GM12873 (cell line): ENCODE measurements around the gene KDM5B.

ENCODE experiments used
- TF ChIP-seq, protein P1 (sequence below): IDR thresholded peaks from 2 replicates; pipeline ENCODE4 v1.5.1; 2012; ENCODE audit warnings: low read depth, mild to moderate bottlenecking, moderate library complexity, low read length, control low read depth; ENCODE audit not compliant: insufficient read depth; ENCODE audit errors: missing control alignments

KDM5B gene

DNA sequence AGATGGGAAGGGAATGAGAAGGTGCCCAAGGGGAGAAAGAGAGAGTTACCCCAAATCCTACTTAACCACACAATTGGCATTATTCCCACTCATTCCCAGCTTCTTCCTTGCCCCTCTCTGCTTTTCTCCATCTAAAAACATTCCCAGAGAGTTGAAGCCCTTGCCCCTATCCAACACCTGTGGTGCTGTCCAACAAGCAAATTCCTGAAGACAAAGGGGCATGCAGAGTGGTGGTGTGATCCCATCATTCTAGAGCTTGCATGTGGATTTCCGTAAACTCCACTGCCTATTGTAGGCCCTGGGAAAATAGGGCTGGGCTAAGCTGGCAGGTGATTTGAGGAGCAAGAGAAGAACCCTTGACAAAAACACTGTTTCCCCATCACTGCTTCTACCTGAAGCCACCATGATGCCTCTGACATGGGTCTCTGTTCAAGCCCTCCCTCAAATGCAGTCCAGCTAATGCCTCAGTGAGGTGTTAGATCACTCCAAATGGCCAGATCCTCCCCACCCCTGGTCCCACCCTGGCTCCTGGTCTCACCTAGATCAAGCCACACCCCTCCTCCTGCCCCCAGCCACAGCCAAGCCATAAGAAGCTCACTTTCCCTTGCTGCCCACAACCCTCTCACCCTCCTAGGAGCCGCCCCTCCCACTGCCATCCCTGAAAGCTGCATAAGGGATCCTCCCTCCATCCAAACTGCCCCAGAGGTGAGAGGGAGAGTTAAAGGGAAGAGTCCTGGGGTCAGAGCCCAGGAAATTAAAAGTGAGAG lies 127.5 kb downstream of the KDM5B start:
- TF ChIP-seq, protein P1, sequence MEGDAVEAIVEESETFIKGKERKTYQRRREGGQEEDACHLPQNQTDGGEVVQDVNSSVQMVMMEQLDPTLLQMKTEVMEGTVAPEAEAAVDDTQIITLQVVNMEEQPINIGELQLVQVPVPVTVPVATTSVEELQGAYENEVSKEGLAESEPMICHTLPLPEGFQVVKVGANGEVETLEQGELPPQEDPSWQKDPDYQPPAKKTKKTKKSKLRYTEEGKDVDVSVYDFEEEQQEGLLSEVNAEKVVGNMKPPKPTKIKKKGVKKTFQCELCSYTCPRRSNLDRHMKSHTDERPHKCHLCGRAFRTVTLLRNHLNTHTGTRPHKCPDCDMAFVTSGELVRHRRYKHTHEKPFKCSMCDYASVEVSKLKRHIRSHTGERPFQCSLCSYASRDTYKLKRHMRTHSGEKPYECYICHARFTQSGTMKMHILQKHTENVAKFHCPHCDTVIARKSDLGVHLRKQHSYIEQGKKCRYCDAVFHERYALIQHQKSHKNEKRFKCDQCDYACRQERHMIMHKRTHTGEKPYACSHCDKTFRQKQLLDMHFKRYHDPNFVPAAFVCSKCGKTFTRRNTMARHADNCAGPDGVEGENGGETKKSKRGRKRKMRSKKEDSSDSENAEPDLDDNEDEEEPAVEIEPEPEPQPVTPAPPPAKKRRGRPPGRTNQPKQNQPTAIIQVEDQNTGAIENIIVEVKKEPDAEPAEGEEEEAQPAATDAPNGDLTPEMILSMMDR: no peak

DNA sequence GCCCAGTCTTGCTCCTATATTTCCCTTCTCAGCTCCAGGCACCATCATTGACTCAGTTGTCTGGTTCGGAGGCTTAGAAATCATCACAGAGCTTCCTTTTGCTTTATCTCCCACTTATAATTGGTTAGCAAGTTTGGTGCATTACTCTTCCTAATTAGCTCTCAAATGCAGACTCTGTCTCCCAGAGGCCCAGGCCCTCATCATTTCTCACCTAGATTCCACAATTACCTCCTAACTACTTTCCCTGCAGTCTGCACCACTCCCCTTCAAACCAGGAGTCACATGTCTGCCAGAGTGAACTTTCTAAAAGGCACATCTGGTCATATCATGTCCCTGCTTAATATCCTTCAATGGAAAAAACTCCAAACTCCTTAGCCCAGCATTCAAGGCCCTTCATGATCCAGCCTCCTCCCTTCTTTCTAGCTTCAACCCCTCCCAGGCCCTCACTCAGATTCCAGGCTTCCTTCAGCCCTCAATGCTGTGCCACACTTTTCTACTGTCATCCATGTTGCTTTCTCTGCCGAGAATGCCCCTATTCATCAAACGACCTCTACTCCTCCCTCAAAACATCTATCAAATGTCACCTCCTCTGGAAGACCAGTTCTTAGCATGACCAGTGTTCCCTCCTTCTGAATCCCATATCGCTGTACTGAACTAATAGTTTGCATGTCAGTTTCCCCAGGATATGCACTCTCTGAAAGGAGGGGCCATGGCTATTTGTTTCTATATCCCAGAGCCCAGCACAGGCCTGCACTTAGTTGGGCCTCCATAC lies 128.6 kb downstream of the KDM5B start:
- TF ChIP-seq, protein P1: no peak

DNA sequence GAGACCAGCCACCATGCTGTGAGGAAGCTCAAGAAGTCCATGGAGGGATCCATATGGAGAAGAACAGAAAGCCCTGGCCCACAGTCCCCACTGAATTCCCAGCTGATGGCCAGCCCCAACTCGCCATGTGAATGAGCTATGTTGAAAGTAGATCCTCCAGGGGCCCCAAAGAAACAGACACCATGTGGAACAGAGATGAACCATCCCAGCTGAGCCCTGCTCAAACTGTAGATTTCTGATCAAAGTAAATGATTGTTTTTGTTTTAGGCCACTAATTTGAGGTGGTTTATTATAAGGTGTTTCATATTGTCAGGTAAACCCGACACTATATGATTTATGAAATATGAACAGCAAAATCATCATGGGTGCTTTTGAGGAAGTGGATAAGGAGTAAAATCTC lies 130.8 kb downstream of the KDM5B start:
- TF ChIP-seq, protein P1: no peak
